ENCODE measurements around the gene GTF2I.

The GTF2I gene

DNA sequence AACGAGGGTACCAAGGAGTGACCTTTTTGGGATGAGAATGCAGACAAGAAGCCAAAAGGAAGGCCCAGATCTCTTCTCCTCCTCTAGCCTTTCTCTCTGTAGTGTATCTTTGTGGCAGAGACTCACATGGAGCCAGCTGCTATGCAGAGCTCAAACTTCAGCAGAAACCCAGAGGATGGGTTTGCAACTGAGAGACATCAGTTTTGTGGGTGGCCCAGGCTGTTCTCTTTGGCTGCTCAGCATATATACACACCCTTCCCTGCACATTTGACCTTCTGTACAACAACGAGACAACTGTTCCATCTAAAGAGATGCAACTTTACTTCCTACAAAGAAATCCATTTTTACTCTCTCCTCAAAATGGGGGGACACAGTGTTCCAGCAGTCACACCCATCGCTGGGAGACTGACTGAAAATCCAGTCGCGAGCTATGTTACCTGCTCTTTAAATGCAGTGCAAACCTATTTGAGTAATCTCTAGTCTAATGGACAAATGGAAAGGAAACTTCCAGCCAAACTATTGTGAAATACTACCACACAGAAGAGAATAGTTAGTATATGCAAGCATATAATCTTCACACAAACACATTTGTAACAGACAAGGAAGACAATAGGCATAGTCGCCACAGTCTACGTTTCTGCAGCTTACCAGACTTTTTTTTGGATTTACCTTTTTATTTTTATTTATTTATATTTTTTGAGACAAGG is 51.2 kb downstream of the GTF2I start:
- no peak for DNase-seq

GRCh38 chr7:74709880-74710671 is 52.6 kb downstream of the GTF2I start:
- Histone ChIP-seq H3K27me3 (replicated peaks) (no peaks in the 10 kb centered on the region), H3K4me3 (ENCODE audit: low read depth, low read length) (no peak overlapping the region), H3K36me3 (replicated peaks) (peaks cover 57% of the 10 kb centered on the region), H3K27ac (no peak overlapping the region)
- TF ChIP-seq, protein P1, sequence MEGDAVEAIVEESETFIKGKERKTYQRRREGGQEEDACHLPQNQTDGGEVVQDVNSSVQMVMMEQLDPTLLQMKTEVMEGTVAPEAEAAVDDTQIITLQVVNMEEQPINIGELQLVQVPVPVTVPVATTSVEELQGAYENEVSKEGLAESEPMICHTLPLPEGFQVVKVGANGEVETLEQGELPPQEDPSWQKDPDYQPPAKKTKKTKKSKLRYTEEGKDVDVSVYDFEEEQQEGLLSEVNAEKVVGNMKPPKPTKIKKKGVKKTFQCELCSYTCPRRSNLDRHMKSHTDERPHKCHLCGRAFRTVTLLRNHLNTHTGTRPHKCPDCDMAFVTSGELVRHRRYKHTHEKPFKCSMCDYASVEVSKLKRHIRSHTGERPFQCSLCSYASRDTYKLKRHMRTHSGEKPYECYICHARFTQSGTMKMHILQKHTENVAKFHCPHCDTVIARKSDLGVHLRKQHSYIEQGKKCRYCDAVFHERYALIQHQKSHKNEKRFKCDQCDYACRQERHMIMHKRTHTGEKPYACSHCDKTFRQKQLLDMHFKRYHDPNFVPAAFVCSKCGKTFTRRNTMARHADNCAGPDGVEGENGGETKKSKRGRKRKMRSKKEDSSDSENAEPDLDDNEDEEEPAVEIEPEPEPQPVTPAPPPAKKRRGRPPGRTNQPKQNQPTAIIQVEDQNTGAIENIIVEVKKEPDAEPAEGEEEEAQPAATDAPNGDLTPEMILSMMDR (IDR thresholded peaks at IDR 0.05; ENCODE audit: low read depth, low read length, missing control alignments): peak; percentile 40
- DNase-seq: no peak
- in situ Hi-C loops (cut with HindIII; ENCODE audit: low pct_ligation_motif_present, low sequenced_read_pairs): no loop called here

More for the DNA sequence above, 51.2 kb downstream of the GTF2I start:
- Histone ChIP-seq H3K4me3 (ENCODE audit: low read depth, low read length) (no peak overlapping the region), H3K36me3 (replicated peaks) (peaks cover 63% of the 10 kb centered on the region), H3K27ac (no peak overlapping the region), H3K27me3 (replicated peaks) (no peaks in the 10 kb centered on the region)
- TF ChIP-seq, protein P1 (IDR thresholded peaks at IDR 0.05; ENCODE audit: low read depth, low read length, missing control alignments): no peak
- in situ Hi-C loops (cut with HindIII; ENCODE audit: low pct_ligation_motif_present, low sequenced_read_pairs): no loop called here

- no peak overlapping the region for H3K27ac ChIP-seq
Measured at GRCh38 chr7:74713567-74713966, 56.0 kb downstream of the GTF2I start.

GRCh38 chr7:74717889-74718288 is 60.4 kb downstream of the GTF2I start:
- no peak for DNase-seq
- no peak overlapping the region for H3K4me3 ChIP-seq (ENCODE audit: low read depth, low read length)
- TF ChIP-seq, protein P1 (IDR thresholded peaks at IDR 0.05; ENCODE audit: low read depth, low read length, missing control alignments): no peak
- in situ Hi-C loops (cut with HindIII; ENCODE audit: low pct_ligation_motif_present, low sequenced_read_pairs): no loop called here
- no peaks in the 10 kb centered on the region for H3K27me3 ChIP-seq (replicated peaks)
- no peak overlapping the region for H3K27ac ChIP-seq
- peaks cover 34% of the 10 kb centered on the region for H3K36me3 ChIP-seq (replicated peaks)

More at GRCh38 chr7:74713567-74713966, 56.0 kb downstream of the GTF2I start:
- H3K36me3 ChIP-seq (replicated peaks): peaks cover 35% of the 10 kb centered on the region
- no peaks in the 10 kb centered on the region for H3K27me3 ChIP-seq (replicated peaks)
- in situ Hi-C loops (cut with HindIII; ENCODE audit: low pct_ligation_motif_present, low sequenced_read_pairs): no loop called here
- TF ChIP-seq, protein P1 (IDR thresholded peaks at IDR 0.05; ENCODE audit: low read depth, low read length, missing control alignments): no peak
- no peak for DNase-seq
- no peak overlapping the region for H3K4me3 ChIP-seq (ENCODE audit: low read depth, low read length)

DNA sequence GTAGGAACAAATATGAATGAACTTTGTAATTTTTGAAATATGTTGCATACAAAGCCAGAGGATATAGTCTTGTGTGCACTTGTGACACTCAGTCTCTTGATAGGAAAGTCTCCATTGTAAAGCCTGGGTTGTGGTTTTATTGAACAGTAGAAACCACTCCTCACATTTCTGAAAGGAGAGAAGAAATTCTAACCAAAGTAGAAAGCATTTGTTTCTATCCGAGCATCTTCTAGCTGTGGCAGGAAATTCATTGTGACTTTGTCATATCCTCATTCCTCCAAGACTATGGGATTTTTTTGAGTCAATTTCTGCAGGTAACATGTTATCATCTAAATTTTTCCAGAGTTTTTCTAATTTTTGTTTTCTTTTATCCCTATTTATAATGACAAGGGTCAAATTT is 60.8 kb downstream of the GTF2I start:
- Histone ChIP-seq H3K4me3 (ENCODE audit: low read depth, low read length) (no peak overlapping the region), H3K27me3 (replicated peaks) (no peaks in the 10 kb centered on the region), H3K36me3 (replicated peaks) (peaks cover 34% of the 10 kb centered on the region), H3K27ac (no peak overlapping the region)
- in situ Hi-C loops (cut with HindIII; ENCODE audit: low pct_ligation_motif_present, low sequenced_read_pairs): no loop called here
- no peak for DNase-seq
- TF ChIP-seq, protein P1 (IDR thresholded peaks at IDR 0.05; ENCODE audit: low read depth, low read length, missing control alignments): no peak
